Umbilical cord (tissue), 2 donors: ENCODE measurements around the gene CCDC141. TPM values are rescaled to one million over a fixed set of nuclear protein-coding genes. Genes with fewer than 3 reads are reported as not detected.
A peak's percentile ranks its signal among the peaks of the same experiment; 100 is the strongest.

Source experiments
- DNase-seq: peaks from one replicate; pipeline ENCODE4 v3.0.0-alpha.2; 2015; ENCODE audit warnings: low spot score
- total RNA-seq: library from RNA; depleted of rRNA; stranded (reverse); fragments of >200 nt; gene quantifications from one replicate; pipeline ENCODE4 v1.2.3, GENCODE V29; 2014; ENCODE audit warnings: low replicate concordance; ENCODE audit not compliant: insufficient read depth

CCDC141 gene
- total RNA-seq, 1 donor from 2014 or later = 5.3 TPM

DNA sequence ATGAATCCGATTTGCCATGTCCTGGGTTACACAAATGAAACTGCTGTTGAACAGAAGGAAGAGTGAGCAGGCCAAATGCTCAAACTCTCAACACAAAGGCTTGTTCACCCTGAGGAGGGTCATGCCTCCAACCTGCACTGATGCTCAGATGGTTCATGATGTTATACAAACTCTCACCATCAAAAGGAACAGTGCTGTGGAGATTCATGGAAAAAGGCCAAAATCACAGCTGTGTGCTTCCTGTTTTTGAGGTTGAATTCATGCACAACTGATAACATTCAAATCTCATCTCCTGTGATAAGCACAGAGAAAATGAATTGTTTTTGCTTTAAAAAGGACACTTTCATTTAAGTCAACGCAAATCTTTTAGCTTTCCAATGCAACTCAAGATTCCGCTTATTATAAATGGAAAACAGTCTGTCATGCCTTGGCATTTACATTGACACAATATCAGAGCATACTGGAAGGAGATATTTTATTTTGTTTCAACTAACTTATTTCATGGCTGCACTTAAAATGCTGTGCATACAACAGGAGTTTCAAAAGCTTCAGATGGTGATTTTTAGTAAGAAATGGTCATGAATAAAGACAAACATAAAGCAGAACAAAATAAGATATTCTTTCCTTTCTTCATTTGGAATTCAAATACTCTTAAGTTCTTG is 220.5 kb downstream of the CCDC141 start:
- DNase-seq = peak; percentile 14

DNA sequence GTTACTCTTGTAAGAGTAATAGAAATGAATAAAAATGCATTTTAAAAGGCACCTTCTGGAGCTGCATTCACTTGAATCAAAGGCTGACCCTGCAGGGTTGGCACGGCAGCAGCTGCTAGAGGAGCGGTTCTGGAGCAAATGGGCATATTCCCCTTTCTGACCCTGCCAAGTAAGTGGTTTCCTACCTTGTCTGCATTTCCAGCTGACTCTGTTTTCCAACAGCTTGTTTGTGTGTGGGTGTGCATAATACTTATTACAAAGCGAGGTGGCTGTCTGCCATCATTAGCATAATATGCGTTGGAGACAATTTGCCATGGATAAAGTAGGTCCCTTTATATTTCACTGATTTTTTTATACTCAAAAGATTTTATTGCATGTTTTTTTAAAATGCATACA is 221.5 kb downstream of the CCDC141 start:
- DNase-seq = no peak

GRCh38 chr2:178827739-178828485 is 222.0 kb downstream of the CCDC141 start:
- no peak for DNase-seq

GRCh38 chr2:178827111-178827510 is 222.8 kb downstream of the CCDC141 start:
- no peak for DNase-seq

DNA sequence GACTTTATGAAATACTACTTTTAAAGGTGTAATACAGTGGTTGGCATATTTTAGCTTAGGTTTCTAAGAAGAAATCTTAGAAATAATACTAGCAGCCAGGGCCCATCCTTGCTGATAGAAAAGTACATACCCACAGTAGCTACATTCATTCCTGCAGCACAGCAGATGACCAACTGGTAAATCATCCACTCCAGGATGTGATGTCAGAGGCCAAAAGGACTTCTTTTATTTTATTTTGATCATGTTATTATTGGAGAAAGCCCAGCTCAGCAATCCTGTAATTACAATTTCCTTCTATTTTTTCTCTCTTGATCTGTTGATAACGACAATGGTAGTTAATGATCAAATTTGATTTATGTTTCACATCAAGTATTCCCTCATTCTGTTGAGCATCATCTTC is 224.8 kb downstream of the CCDC141 start:
- DNase-seq = no peak

DNA sequence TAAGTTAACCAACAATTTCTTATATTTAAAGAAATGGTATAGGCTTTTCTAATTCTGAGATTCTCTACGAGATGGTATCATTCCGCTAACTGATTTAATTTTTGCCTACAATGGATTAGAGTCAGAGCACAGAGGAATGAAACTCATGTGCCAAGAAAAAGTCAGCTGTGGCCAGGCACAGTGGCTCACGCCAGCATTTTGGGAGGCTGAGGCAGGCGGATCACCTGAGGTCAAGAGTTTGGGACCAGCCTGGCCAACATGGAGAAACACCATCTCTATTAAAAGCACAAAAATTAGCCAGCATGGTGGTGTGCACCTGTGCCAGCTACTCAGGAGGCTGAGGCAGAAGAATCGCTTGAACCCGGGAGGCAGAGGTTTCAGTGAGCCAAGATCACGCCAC is 225.8 kb downstream of the CCDC141 start:
- no peak for DNase-seq

GRCh38 chr2:178819992-178820391 is 229.9 kb downstream of the CCDC141 start:
- peak; percentile 10 for DNase-seq

GRCh38 chr2:178819147-178819875 is 230.6 kb downstream of the CCDC141 start:
- DNase-seq = peak; percentile 32

DNA sequence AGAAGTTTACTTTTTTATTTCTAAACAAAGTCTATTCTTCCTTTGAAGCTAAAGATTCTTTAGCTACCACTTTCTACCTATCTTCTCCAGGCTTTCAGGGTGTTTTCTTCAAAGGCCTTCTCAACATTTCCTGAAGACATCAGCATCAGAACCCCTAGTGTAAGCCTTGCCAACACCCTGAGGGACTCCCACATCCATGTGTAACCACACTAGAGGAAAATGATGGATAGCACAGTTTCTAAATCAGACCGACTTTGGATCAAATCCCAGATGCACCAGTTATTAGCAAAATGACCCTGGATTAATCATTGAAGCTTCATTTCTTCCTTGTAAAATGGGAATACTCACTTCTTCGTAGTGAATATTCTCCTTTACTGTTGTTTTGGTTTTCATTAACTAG is 238.0 kb downstream of the CCDC141 start:
- no peak for DNase-seq

GRCh38 chr2:178811045-178811444 is 238.9 kb downstream of the CCDC141 start:
- no peak for DNase-seq

DNA sequence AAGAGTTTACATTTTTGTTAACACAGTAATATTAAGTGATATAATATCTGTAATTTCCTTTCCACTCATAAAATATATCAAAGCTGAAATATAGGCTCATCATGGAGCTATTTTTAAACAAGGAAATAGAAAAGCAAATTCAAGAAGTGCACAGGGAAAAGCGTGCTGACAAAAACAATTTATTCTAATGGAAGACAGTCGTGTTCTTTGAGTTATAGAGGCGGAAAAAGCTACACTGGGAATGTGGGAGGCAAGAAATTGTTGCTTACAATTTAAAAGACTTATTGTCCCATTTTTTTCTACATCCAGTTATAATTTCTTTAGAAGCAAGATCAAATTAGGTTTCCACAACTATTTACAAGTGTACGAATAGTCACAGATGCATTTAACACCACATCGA is 239.5 kb downstream of the CCDC141 start:
- no peak for DNase-seq

- no peak for DNase-seq
Measured at GRCh38 chr2:178807227-178808008, 242.5 kb downstream of the CCDC141 start, which contains the start of gene TTN. Gene TTN, minus strand, starts transcription at chr2:178807423. Its CDS starts 2,781 bp downstream, at chr2:178804642.

GRCh38 chr2:178806543-178806942 is 243.4 kb downstream of the CCDC141 start:
- DNase-seq = no peak

DNA sequence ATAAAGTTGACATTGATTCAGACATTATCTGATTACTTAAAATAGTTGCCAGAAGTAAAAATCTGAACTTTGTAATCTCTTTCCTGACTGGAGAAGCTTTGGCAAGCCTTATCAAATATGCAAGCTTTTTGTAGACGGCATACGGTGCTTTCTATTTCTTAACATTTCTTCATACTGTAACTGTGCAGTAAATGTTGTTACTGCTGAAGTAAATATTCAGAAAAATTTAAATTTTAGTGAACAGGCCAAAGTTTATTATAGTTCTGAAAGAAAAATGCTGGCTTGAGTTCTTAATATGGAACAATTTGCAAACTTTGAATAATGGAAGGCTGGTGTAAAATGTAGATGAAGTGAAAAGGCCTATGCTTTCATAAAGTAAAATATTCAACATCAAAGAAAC is 244.5 kb downstream of the CCDC141 start:
- no peak for DNase-seq

GRCh38 chr2:178804791-178805190 is 245.1 kb downstream of the CCDC141 start:
- no peak for DNase-seq

GRCh38 chr2:178800510-178800909 is 249.4 kb downstream of the CCDC141 start:
- no peak for DNase-seq

DNA sequence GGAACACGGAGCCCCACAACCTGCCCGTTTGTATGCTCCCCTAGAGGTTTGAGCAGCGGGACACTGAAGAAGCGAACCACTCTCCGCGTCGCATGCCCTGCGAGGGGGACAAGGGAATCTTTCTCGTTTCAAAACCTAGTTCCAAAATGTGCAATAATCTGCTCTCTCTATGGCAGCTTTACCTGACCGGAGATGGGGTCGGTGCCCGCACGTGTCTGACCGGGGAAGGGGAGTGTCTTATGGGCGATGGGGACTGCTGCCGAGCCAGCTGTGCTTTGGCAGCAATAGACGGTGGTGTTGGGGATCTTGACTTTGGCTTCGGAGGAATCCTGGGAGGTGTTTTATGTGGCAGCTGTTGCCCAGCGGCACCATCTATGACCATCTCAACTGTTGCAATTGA is 250.6 kb downstream of the CCDC141 start:
- DNase-seq = no peak

DNA sequence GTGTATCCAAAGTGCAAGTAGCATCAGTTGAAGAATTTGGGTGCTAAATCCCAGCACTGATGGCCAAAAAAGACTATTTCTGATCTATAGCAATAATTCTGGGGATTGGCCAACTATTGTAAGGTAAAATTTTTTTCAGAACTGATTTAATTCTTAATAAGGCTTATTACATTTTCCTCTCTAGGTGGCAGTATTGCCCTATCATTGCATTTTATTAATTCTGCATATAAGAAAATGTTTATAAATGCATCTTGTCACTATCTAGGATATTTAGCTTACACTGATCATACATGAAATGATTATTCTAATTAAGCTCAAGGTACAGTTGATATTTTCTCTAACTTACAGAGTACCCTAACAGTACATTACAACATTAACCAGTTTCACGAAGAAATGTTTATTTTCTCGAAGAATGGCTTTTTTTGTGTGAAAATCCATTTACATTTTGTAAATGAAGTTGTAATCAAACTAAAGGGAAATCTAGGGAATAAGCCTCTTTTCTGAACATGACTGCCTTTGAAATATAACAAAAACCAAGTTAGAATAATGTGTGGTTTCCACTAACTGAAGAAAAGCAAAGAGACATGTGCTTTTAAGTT is 253.8 kb downstream of the CCDC141 start:
- peak; percentile 45 for DNase-seq

DNA sequence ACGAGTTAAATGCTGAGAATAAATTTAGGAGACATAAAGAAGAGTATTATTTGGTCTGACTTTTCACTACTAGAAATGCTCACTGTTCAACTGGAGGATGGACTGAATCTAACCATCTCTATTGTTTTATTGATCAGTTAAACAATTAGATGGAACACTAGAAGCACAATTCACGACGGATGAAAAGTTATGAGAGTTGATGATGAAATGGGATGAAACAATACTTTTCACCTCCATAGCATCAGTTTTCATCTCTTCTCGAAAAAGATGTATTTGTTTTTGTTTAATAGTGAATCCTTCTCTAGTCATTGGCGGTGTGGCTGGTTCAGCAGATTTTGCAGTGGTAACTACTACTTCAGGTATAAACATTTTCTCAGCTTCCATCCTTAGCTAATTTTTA is 262.0 kb downstream of the CCDC141 start:
- no peak for DNase-seq

GRCh38 chr2:178787155-178787554 is 262.8 kb downstream of the CCDC141 start:
- DNase-seq = no peak

DNA sequence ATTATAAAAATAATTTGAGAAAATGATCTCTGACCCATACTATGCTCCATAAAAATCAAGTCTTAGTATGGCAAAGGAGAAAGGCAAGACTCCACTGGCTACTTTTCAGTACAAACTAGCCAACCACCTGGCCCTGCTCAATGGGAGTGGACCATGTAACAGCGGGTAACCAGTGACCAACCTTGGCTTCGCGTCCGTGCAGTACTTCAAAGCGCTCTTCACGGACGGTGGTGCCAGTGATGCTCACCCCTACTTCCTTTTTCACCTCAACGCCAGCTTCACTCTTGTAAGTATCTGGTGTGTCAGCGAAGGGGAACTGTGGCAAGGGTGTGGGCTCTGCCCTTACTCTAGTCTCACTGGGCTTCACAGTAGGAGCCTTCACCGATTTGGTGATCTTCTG is 266.0 kb downstream of the CCDC141 start:
- no peak for DNase-seq
